ENCODE results near the gene NINJ2.

DNA sequence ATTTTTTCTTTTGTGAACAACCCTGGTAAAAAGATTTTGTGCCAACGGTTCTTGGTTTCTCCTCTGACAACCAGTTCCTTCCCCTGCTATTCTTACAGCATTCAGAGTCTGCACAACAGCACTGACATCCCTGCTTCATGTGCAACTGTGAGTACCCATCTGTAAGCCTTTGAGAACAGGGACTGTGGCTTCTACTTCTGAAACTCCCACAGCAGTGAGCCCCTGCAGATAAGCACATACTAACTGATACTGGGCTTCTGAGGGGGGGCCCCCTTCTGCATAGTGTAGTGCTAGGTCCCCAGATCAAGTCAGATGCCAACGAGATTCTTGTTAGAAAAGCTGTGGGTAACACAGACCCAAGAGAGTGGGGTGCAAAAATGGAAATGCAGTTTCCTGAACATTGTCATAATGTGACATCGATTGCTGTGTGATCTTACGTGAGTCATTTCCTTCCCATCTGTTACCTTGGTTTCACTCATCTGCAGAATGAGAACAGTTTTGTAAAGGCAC is 11.1 kb upstream of the NINJ2 start:
- TF ChIP-seq EP300 (IDR thresholded peaks at IDR 0.05; ENCODE audit: borderline replicate concordance) (no peak), TAF1 (IDR thresholded peaks at IDR 0.05; ENCODE audit: low read depth) (no peak), RAD21 (IDR thresholded peaks at IDR 0.05; ENCODE audit: low read depth) (no peak)
- TF ChIP-seq, protein P1, sequence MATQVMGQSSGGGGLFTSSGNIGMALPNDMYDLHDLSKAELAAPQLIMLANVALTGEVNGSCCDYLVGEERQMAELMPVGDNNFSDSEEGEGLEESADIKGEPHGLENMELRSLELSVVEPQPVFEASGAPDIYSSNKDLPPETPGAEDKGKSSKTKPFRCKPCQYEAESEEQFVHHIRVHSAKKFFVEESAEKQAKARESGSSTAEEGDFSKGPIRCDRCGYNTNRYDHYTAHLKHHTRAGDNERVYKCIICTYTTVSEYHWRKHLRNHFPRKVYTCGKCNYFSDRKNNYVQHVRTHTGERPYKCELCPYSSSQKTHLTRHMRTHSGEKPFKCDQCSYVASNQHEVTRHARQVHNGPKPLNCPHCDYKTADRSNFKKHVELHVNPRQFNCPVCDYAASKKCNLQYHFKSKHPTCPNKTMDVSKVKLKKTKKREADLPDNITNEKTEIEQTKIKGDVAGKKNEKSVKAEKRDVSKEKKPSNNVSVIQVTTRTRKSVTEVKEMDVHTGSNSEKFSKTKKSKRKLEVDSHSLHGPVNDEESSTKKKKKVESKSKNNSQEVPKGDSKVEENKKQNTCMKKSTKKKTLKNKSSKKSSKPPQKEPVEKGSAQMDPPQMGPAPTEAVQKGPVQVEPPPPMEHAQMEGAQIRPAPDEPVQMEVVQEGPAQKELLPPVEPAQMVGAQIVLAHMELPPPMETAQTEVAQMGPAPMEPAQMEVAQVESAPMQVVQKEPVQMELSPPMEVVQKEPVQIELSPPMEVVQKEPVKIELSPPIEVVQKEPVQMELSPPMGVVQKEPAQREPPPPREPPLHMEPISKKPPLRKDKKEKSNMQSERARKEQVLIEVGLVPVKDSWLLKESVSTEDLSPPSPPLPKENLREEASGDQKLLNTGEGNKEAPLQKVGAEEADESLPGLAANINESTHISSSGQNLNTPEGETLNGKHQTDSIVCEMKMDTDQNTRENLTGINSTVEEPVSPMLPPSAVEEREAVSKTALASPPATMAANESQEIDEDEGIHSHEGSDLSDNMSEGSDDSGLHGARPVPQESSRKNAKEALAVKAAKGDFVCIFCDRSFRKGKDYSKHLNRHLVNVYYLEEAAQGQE (IDR thresholded peaks at IDR 0.05; ENCODE audit: low read depth) = no peak

Measured in Ishikawa (cell line).